Activated naive CD8-positive, alpha-beta T cell treated with anti-CD3 and anti-CD28 coated beads, Interleukin-2, amount 50 U/mL, for 24 hours (primary cell): ENCODE results near the gene SLC2A14.
"Not testable (repeated sequence)": the region's sequence is repeated elsewhere in the genome, so short reads cannot be mapped to it uniquely, and the experiment has no call there.

Experiments
- ATAC-seq: fragments of 150-1000 bp; cut with Tn5 transposase; one replicate; pipeline ENCODE4 v1.10.0; 2021
- DNase-seq: peaks from one replicate; pipeline ENCODE4 v3.0.0; 2021
- H3K27ac Mint-ChIP-seq: one replicate; pipeline ENCODE4 v1.8.0; 2021; ENCODE audit warnings: mild to moderate bottlenecking, mixed read lengths
- H3K27me3 Mint-ChIP-seq: one replicate; pipeline ENCODE4 v1.8.0; 2021; ENCODE audit warnings: mixed read lengths
- H3K36me3 Mint-ChIP-seq: one replicate; pipeline ENCODE4 v1.8.0; 2021; ENCODE audit warnings: low read depth, mixed read lengths
- H3K4me1 Mint-ChIP-seq: one replicate; pipeline ENCODE4 v1.8.0; 2021; ENCODE audit warnings: mixed read lengths
- H3K4me3 Mint-ChIP-seq: one replicate; pipeline ENCODE4 v1.8.0; 2021; ENCODE audit warnings: mild to moderate bottlenecking, moderate library complexity, mixed read lengths
- H3K9me3 Mint-ChIP-seq: one replicate; pipeline ENCODE4 v1.8.0; 2021; ENCODE audit warnings: mixed read lengths

Gene SLC2A14

DNA sequence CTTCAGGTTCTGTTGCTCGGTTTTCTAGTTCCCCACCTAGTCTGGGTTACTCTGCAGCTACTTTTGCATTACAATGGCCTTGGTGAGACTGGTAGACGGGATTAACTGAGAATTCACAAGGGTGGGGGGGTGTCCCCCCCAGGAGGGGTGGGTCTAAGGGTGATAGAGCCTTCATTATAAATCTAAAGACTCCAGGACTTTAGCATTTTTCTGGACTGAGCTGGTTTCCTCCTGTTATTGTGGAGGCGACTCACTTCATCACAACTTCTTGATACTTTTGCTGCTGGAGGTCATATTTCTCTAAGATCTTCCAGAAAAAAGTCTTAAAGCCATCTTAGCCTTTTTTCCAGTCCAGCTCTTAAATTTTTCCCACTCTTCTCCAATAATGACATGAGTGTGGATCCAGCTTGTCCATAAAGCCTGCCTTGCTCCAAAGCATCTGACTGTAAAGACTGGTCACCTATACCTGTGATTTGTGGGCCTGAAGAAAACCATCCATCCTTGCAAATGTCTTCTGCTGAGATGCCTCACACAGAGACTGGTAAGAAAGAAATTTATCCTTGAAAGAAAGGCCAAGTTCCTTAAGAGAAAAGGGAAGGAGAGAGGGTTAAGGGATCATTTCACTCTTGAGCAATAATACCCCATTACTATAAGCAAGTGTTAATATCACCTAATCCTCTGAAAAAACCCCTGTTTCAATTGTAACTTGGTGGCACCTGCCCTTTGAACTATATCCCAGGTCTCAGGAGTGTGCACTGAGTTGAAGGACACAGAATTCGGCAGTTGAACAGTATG, 19.7 kb upstream of the SLC2A14 start:
- DNase-seq (no peak), ATAC-seq (no peak)
- Mint-ChIP-seq H3K27me3 (no peaks in the 10 kb centered on the region), H3K36me3 (no peaks in the 10 kb centered on the region), H3K27ac (no peak overlapping the region), H3K4me3 (no peak overlapping the region), H3K9me3 (no peaks in the 10 kb centered on the region), H3K4me1 (no peaks in the 10 kb centered on the region)

DNA sequence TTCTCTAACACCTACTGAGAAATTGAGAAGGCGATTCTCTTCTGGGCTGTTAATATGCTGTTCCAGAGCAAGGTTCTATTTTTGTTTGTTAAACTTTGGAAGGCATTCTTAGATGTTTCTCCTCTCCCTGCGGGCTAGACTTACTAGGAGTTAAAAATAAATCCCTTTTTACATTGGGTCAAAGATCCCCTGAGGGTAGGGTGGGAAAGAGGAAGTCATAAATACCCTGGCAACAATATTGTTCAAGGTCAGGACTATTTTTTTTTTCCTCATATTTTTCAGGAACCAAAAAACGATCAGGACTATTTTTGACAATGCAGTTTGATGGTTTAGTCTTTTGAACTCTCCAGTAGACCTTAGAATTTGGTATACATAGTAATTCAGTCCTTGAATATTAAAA, 12.0 kb upstream of the SLC2A14 start:
- H3K4me1 Mint-ChIP-seq = no peaks in the 10 kb centered on the region
- no peak for DNase-seq
- ATAC-seq = no peak
- H3K27ac Mint-ChIP-seq = no peak overlapping the region
- no peaks in the 10 kb centered on the region for H3K36me3 Mint-ChIP-seq
- H3K4me3 Mint-ChIP-seq = no peak overlapping the region
- H3K9me3 Mint-ChIP-seq = no peaks in the 10 kb centered on the region
- H3K27me3 Mint-ChIP-seq = peaks cover 2% of the 10 kb centered on the region

DNA sequence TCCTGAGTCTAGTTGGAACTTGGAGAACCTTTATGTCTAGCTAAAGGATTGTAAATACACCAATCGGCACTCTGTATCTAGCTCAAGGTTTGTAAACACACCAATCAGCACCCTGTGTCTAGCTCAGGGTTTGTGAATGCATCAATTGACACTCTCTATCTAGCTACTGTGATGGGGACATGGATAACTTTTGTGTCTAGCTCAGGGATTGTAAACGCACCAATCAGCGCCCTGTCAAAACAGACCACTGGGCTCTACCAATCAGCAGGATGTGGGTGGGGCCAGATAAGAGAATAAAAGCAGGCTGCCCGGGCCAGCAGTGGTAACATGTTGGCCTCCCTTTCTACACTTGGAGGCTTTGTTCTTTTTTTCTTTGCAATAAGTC, 9.0 kb upstream of the SLC2A14 start:
- not testable (repeated sequence) for H3K9me3 Mint-ChIP-seq, H3K27me3 Mint-ChIP-seq

DNA sequence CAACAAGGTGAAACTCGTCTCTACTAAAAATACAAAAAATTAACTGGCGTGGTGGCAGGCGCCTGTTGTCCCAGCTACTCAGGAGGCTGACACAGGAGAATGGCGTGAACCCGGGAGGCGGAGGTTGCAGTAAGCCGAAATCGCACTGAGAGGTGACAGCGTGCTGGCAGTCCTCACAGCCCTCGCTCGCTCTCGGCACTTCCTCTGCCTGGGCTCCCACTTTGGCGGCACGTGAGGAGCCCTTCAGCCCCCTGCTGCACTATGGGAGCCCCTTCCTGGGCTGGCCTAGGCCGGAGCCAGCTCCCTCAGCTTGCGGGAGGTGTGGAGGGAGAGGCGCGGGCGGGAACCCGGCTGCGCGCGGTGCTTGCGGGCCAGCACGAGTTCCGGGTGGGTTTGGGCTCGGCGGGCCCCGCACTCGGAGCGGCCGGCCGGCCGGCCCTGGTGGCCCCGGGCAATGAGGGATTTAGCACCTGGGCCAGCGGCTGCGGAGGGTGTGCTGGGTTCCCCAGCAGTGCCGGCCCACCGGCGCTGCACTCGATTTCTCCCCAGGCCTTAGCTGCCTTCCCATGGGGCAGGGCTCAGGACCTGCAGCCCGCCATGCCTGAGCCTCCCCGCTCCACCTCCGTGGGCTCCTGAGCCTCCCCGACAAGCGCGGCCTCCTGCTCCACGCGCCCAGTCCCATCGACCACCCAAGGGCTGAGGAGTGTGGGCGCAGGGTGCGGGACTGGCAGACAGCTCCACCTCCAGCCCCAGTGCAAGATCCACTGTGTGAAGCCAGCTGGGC, 8.4 kb upstream of the SLC2A14 start:
- not testable (repeated sequence) for H3K27ac Mint-ChIP-seq, DNase-seq, H3K36me3 Mint-ChIP-seq, H3K4me1 Mint-ChIP-seq, H3K4me3 Mint-ChIP-seq, H3K27me3 Mint-ChIP-seq, H3K9me3 Mint-ChIP-seq, ATAC-seq

More for the DNA sequence above, 9.0 kb upstream of the SLC2A14 start:
- H3K27ac Mint-ChIP-seq, DNase-seq, H3K36me3 Mint-ChIP-seq, H3K4me1 Mint-ChIP-seq, ATAC-seq, H3K4me3 Mint-ChIP-seq: not testable (repeated sequence)

DNA sequence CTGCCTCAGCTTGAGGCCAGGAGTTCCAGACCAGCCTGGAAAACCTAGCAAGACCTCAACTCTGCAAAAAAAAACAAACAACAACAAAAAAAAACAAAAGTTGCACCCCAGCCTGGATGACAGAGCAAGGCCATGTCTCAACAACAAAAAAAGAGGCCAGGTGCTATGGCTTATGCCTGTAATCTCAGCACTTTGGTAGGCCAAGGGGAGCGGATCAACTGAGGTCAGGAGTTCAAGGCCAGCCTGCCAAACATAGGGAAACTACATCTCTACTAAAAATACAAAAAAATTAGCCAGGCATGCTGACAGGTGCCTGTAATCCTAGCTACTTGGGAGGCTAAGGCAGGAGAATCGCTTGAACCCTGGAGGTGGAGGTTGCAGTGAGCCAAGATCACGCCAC, 6.5 kb upstream of the SLC2A14 start:
- H3K36me3 Mint-ChIP-seq = no peaks in the 10 kb centered on the region
- ATAC-seq (no peak), DNase-seq (no peak)
- H3K27me3 Mint-ChIP-seq = peaks cover under 1% of the 10 kb centered on the region
- no peaks in the 10 kb centered on the region for H3K4me1 Mint-ChIP-seq
- no peak overlapping the region for H3K4me3 Mint-ChIP-seq
- H3K9me3 Mint-ChIP-seq = no peaks in the 10 kb centered on the region
- no peak overlapping the region for H3K27ac Mint-ChIP-seq

DNA sequence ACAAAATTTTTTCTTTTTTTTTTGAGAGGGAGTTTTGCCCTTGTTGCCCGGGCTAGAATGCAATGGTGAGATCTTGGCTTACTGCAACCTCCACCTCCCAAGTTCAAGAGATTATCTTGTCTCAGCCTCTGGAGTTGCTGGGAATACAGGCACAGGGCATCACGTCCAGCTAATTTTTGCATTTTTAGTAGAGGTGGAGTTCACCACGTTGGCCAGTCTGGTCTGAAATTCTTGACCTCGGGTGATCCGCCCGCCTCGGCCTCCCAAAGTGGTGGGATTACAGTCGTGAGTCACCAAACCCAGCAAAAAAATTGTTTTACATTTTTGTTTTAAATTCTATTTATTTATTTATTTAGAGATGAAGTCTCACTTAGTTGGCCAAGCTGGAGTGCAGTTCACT, 4.7 kb upstream of the SLC2A14 start:
- H3K27ac Mint-ChIP-seq = no peak overlapping the region
- peaks cover 13% of the 10 kb centered on the region for H3K27me3 Mint-ChIP-seq
- H3K9me3 Mint-ChIP-seq = no peaks in the 10 kb centered on the region
- DNase-seq (no peak), ATAC-seq (no peak)
- H3K4me1 Mint-ChIP-seq = peaks cover 2% of the 10 kb centered on the region
- no peak overlapping the region for H3K4me3 Mint-ChIP-seq
- no peaks in the 10 kb centered on the region for H3K36me3 Mint-ChIP-seq

DNA sequence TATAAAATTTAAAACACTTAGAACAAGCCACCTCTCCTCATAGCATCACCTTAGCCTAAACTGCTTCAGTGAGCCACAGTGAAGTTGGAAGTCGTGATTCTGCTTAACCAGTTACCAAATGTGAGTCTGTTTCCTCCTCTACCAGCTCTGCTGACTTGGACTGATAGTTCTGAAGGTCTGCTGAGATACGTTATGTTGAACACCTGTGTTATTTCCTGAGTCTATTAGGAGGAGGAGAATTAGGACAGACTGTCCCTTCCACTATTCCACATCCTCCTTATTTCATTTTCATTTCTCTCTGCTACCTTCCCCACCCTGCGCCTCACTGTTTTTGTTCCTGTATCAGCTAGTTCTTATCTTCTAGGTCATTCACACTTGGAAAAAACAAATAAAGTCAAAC, 2.4 kb downstream of the SLC2A14 start:
- no peak for DNase-seq
- H3K27me3 Mint-ChIP-seq = peaks cover 30% of the 10 kb centered on the region
- no peak overlapping the region for H3K4me3 Mint-ChIP-seq
- H3K4me1 Mint-ChIP-seq = peaks cover 2% of the 10 kb centered on the region
- H3K36me3 Mint-ChIP-seq = no peaks in the 10 kb centered on the region
- no peak overlapping the region for H3K27ac Mint-ChIP-seq
- no peaks in the 10 kb centered on the region for H3K9me3 Mint-ChIP-seq
- ATAC-seq = no peak

DNA sequence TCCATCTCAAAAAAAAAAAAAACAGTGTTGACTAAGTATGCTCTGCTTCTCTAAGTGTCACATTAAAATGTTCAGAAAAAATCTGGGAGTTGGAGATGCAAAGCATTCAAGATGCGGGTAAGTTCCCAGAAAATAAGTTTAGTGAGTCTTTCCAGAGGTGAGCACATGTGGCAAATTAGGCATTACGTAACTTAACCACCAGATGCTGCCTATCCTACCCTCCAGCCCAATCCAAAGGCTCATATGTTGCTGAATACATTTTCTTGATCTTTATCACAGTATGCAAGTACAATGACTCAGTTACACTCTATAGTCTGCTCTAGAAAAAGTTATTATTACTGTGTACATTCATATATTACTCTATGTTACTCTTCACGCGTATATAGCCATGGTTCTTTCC, 3.6 kb downstream of the SLC2A14 start:
- H3K4me3 Mint-ChIP-seq = no peak overlapping the region
- H3K9me3 Mint-ChIP-seq = no peaks in the 10 kb centered on the region
- peaks cover 29% of the 10 kb centered on the region for H3K27me3 Mint-ChIP-seq
- ATAC-seq = no peak
- H3K27ac Mint-ChIP-seq = no peak overlapping the region
- H3K36me3 Mint-ChIP-seq = no peaks in the 10 kb centered on the region
- no peak for DNase-seq
- H3K4me1 Mint-ChIP-seq = peaks cover 2% of the 10 kb centered on the region

DNA sequence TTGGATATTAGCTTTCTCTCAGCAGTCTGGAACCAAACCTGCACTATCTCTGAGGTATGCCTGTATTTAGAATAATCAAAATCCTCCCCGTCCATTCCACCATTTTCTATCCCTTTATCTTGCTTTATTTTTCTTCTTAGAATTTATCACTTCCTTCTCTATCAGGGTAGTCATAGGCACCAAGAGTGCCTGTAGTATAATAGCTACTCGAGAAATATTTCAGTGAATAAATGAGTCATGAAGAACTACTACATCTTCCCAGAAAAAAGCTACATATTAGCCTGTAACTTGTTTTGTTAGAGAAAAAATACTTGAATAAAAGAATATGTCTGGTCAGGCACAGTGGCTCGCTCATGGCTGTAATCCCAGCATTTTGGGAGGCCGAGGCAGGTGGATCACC, 4.3 kb downstream of the SLC2A14 start:
- Mint-ChIP-seq H3K4me3 (no peak overlapping the region), H3K9me3 (no peaks in the 10 kb centered on the region), H3K4me1 (peaks cover under 1% of the 10 kb centered on the region), H3K27ac (no peak overlapping the region), H3K36me3 (no peaks in the 10 kb centered on the region), H3K27me3 (peaks cover 21% of the 10 kb centered on the region)
- DNase-seq (no peak), ATAC-seq (no peak)

DNA sequence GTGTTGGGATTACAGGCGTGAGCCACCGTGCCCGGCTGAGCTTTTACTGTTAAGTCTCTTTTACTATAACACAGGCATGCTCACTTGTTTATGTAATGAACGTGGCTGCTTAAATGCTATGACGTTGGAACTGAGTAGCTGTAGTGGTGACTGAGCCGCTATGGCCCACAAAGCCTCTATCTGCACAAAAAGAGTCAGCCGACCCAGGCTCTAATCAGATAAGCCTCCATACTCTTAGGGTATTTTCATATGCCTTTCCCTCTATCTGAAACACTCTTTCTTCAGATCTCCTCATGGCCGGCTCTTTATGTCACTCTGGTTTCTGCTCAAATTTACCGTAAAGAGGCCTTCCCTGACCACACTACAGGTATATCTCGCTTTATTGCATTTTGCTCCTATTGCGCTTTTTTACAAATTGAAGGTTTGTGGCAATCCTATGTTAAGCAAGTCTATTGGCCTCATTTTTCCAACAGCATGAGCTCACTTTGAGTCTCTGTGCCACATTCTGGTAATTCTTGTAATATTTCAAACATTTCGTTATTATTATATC, 8.0 kb downstream of the SLC2A14 start:
- Mint-ChIP-seq H3K4me1 (peaks cover 14% of the 10 kb centered on the region), H3K36me3 (no peaks in the 10 kb centered on the region), H3K27ac (no peak overlapping the region), H3K27me3 (no peaks in the 10 kb centered on the region), H3K4me3 (no peak overlapping the region), H3K9me3 (no peaks in the 10 kb centered on the region)
- DNase-seq (no peak), ATAC-seq (no peak)

DNA sequence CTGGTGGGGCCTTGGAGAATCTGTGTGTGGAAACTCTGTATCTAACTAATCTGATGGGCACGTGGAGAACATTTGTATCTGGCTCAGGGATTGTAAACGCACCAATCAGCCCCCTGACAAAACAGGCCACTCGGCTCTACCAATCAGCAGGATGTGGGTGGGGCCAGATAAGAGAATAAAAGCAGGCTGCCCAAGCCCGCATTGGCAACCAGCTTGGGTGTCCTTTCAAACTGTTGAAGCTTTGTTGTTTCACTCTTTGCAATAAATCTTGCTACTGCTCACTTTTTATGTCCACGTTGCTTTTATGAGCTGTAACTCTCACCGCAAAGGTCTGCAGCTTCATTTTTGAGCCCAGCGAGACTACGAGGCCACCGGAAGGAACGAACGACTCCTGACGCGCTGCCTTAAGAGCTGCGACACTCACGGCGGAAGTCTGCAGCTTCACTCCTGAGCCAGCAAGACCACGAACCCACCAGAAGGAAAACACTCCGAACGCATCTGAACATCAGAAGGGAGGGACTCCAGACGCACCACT, 9.8 kb downstream of the SLC2A14 start:
- ATAC-seq (peak; percentile 23), DNase-seq (peak; percentile 15)
- H3K27me3 Mint-ChIP-seq, H3K36me3 Mint-ChIP-seq, H3K9me3 Mint-ChIP-seq: not testable (repeated sequence)
- H3K4me1 Mint-ChIP-seq = peaks cover 18% of the 10 kb centered on the region
- peak overlapping the region; percentile 48 for H3K27ac Mint-ChIP-seq
- peak overlapping the region; percentile 37 for H3K4me3 Mint-ChIP-seq

DNA sequence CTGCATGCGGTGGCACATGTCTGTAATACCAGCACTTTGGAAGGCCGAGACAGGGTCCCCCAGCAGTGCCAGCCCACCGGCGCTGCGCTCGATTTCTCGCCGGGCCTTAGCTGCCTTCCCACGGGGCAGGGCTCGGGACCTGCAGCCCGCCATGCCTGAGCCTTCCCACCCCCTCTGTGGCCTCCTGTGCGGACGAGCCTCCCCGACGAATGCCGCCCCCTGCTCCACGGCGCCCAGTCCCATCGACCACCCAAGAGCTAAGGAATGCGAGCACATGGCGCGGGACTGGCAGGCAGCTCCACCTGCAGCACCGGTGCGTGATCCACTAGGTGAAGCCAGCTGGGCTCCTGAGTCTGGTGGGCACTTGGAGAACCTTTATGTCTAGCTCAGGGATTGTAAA, 10.4 kb downstream of the SLC2A14 start:
- not testable (repeated sequence) for H3K4me3 Mint-ChIP-seq, ATAC-seq, DNase-seq, H3K27ac Mint-ChIP-seq, H3K9me3 Mint-ChIP-seq, H3K36me3 Mint-ChIP-seq, H3K27me3 Mint-ChIP-seq
- peaks cover 18% of the 10 kb centered on the region for H3K4me1 Mint-ChIP-seq

DNA sequence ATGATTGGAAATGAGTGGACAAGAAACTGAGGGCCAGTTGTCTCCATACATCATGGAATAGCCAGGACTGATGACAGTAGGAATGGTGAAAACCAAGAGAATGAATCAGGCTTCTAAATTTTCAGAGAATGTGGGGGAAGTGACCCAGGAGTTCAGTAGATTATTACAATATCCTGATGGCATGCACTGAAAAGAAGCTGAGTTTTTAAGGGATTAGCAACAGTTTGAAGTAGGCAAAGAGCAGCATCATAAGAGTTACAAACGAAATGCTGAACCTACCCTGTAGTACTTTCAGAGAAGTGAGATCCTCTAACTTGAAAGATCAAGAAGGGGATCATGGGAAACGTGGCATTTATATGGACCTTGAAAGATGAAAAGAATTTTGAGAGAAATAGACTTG, 13.2 kb downstream of the SLC2A14 start:
- Mint-ChIP-seq H3K4me3 (no peak overlapping the region), H3K27ac (no peak overlapping the region), H3K36me3 (no peaks in the 10 kb centered on the region), H3K9me3 (no peaks in the 10 kb centered on the region), H3K27me3 (no peaks in the 10 kb centered on the region), H3K4me1 (peaks cover 18% of the 10 kb centered on the region)
- ATAC-seq (no peak), DNase-seq (no peak)

DNA sequence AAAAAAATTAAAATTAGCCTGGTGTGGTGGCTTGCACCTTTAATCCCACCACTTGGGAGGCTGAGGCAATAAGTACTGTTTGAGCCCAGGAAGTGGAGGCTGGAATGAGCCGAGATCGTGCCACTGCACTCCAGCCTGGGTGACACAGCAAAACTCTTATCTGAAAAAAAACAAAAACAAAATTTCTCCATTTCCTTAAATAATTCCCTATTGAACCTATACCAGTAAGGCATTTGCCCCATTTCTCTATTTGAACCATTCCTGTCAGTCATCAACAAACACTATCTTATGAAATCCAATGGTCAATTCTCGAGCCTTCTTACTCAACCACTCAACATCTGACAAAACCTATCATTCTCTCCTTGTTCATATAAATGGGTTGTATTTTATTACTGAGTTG, 14.7 kb downstream of the SLC2A14 start:
- DNase-seq = no peak
- Mint-ChIP-seq H3K36me3 (no peaks in the 10 kb centered on the region), H3K9me3 (no peaks in the 10 kb centered on the region), H3K27ac (no peak overlapping the region), H3K4me3 (no peak overlapping the region), H3K4me1 (peaks cover 13% of the 10 kb centered on the region), H3K27me3 (peaks cover under 1% of the 10 kb centered on the region)
- ATAC-seq = no peak

DNA sequence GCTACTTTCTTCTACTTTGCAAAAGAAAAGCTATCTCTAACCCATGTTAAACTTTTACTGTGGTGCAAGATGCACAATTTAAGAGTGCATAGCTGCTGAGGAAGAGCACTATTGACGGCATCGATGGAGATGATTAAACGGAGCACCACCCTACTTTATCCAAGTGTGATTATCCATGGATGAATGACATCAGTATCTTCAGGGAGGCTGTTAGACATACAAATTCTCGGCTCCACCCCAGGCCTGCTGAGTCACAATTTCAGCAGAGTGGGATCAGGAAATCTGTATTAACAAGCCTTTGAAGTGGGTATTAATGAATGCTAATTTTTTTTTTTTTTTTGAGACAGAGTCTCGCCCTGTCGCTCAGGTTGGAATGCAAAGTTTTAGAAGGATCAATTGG, 16.2 kb downstream of the SLC2A14 start:
- Mint-ChIP-seq H3K9me3 (no peaks in the 10 kb centered on the region), H3K4me1 (peaks cover 8% of the 10 kb centered on the region), H3K36me3 (no peaks in the 10 kb centered on the region), H3K27ac (no peak overlapping the region), H3K4me3 (no peak overlapping the region), H3K27me3 (peaks cover 2% of the 10 kb centered on the region)
- ATAC-seq (no peak), DNase-seq (no peak)
